HepG2 (cell line): ENCODE data around the gene PITX3. TPM values are rescaled to one million over a fixed set of nuclear protein-coding genes. Genes with fewer than 3 reads are reported as not detected.

ENCODE experiments used
- ATAC-seq: fragments of 200-7000 bp; cut with Tn5 transposase; 3 replicates; pipeline ENCODE4 v1.9.1; 2020; ENCODE audit warnings: mild to moderate bottlenecking, moderate library complexity
- BruUV-seq: library from RNA; stranded (reverse); fragments of 400-500 nt; replicated peaks from 2 replicates; lab custom pipeline; 2021; lab: Mats Ljungman, UMichigan
- CTCF ChIA-PET: fragments of 300-600 bp; formaldehyde crosslinking; extraction: SDS; loops from one replicate; lab custom pipeline; 2021; ENCODE audit warnings: low total read pairs, inconsistent platforms, low intra/inter-chr PET ratio; lab: Yijun Ruan, JAX
- POLR2A ChIA-PET: fragments of 350-600 bp; sonication (Branson Sonifier 250); formaldehyde crosslinking; loops from one replicate; lab custom pipeline; 2020; ENCODE audit warnings: antibody characterized with exemption, inconsistent platforms; lab: Yijun Ruan, JAX
- DNase-seq: peaks from one replicate; pipeline ENCODE4 v3.0.0-alpha.2; 2015; ENCODE audit warnings: low spot score
- FAIRE-seq: peaks from 3 replicates; lab custom pipeline; 2011; peaks lifted over from hg19 to GRCh38; lab: Jason Lieb, UNC
- H2AFZ ChIP-seq: one replicate; pipeline ENCODE4 v1.6.1; 2011; ENCODE audit warnings: low read length, inconsistent platforms
- H3K27ac ChIP-seq: fragments of 300-600 bp; 3 replicates; pipeline ENCODE4 v1.8.0; 2011; ENCODE audit warnings: mixed run types, mild to moderate bottlenecking, mixed read lengths, low read length, inconsistent platforms; ENCODE audit not compliant: insufficient read depth; ENCODE audit errors: extremely low read length
- H3K27me3 ChIP-seq, 2 experiments: fragments of 200-600 bp in 1 of 2; 2 replicates in 1 of 2; 3 replicates in 1 of 2; pipeline versions ENCODE4 v1.6.0 to v1.8.0; 2011; ENCODE audit warnings: low read length in 2 of 2, mild to moderate bottlenecking in 2 of 2, moderate library complexity in 2 of 2, inconsistent platforms in 1 of 2; ENCODE audit not compliant: insufficient read depth in 2 of 2, control insufficient read depth in 1 of 2
- H3K36me3 ChIP-seq, 2 experiments: fragments of 200-600 bp in 1 of 2; replicated peaks in 1 of 2; 2 replicates in 1 of 2; 3 replicates in 1 of 2; pipeline versions ENCODE4 v1.5.1 to v1.8.0; 2011; ENCODE audit warnings: low read length in 2 of 2, inconsistent platforms in 1 of 2; ENCODE audit not compliant: insufficient read depth in 2 of 2, control insufficient read depth in 1 of 2
- H3K4me1 ChIP-seq: 2 replicates; pipeline ENCODE4 v1.5.1; 2012; ENCODE audit warnings: low read length, inconsistent platforms; ENCODE audit not compliant: insufficient read depth
- H3K4me2 ChIP-seq: 2 replicates; pipeline ENCODE4 v1.6.0; 2011; ENCODE audit warnings: low read depth, low read length, inconsistent platforms
- H3K4me3 ChIP-seq, 3 experiments: fragments of 200-600 bp in 1 of 3; sonication (generic), shearing (Covaris generic) in 1 of 3; replicated peaks in 1 of 3; 2 replicates each; pipeline ENCODE4 v1.5.1; 2011 to 2016; ENCODE audit warnings: low read length in 3 of 3, inconsistent platforms in 2 of 3, low read depth in 2 of 3, mild to moderate bottlenecking in 2 of 3, control low read depth in 1 of 3, mixed read lengths in 1 of 3; ENCODE audit not compliant: insufficient read depth in 1 of 3
- H3K79me2 ChIP-seq: one replicate; pipeline ENCODE4 v1.6.1; 2011; ENCODE audit warnings: low read length, inconsistent platforms; ENCODE audit not compliant: insufficient read depth
- H3K9ac ChIP-seq: 2 replicates; pipeline ENCODE4 v1.6.0; 2011; ENCODE audit warnings: mild to moderate bottlenecking, low read depth, low read length, inconsistent platforms; ENCODE audit not compliant: insufficient read depth
- H3K9me3 ChIP-seq: 2 replicates; pipeline ENCODE4 v1.5.1; 2012; ENCODE audit warnings: mild to moderate bottlenecking, low read length
- H4K20me1 ChIP-seq: 2 replicates; pipeline ENCODE4 v1.6.0; 2011; ENCODE audit warnings: inconsistent platforms, mild to moderate bottlenecking, low read length, moderate library complexity; ENCODE audit not compliant: insufficient read depth
- CENPT ChIP-seq: sonication (generic); formaldehyde crosslinking; IDR thresholded peaks from 2 replicates; pipeline ENCODE4 v1.8.0; 2022; ENCODE audit warnings: low read depth, mild to moderate bottlenecking, moderate library complexity, missing genetic modification reagents
- DMTF1 ChIP-seq: sonication (generic); formaldehyde crosslinking; IDR thresholded peaks from 2 replicates; pipeline ENCODE4 v1.4.0; 2020; ENCODE audit warnings: mild to moderate bottlenecking, missing genetic modification reagents
- RFX1 ChIP-seq: fragments of 450-650 bp; IDR thresholded peaks from 2 replicates; pipeline ENCODE4 v1.6.1; 2017
- SNRNP70 ChIP-seq: fragments of 200-400 bp; formaldehyde crosslinking; IDR thresholded peaks from 2 replicates; pipeline ENCODE4 v1.6.1; 2017; ENCODE audit warnings: mild to moderate bottlenecking, low read depth, low read length, moderate library complexity
- SRSF1 ChIP-seq: fragments of 200-400 bp; formaldehyde crosslinking; optimal IDR thresholded peaks from 2 replicates; pipeline ENCODE3; 2017; ENCODE audit warnings: mild to moderate bottlenecking, low read depth, low read length, moderate library complexity
- ZBTB25 ChIP-seq: IDR thresholded peaks from 2 replicates; pipeline ENCODE4 v1.6.1; 2018; ENCODE audit warnings: missing genetic modification reagents
- ZBTB43 ChIP-seq: sonication (generic); formaldehyde crosslinking; conservative IDR thresholded peaks from 2 replicates; pipeline ENCODE4 v1.4.0; 2020; ENCODE audit warnings: missing genetic modification reagents
- ZFX ChIP-seq: sonication (generic); formaldehyde crosslinking; IDR thresholded peaks from 2 replicates; pipeline ENCODE4 v1.4.0; 2020; ENCODE audit warnings: mild to moderate bottlenecking, low read depth, missing genetic modification reagents, moderate library complexity
- ZNF225 ChIP-seq: sonication (generic); formaldehyde crosslinking; IDR thresholded peaks from 2 replicates; pipeline ENCODE4 v1.4.0; 2020; ENCODE audit warnings: mild to moderate bottlenecking, missing genetic modification reagents
- ZNF296 ChIP-seq: sonication (generic); formaldehyde crosslinking; conservative IDR thresholded peaks from 2 replicates; pipeline ENCODE4 v1.5.0; 2020; ENCODE audit warnings: mild to moderate bottlenecking, missing genetic modification reagents
- ZNF530 ChIP-seq: sonication (generic); formaldehyde crosslinking; IDR thresholded peaks from 2 replicates; pipeline ENCODE4 v1.5.0; 2020; ENCODE audit warnings: low read depth, mild to moderate bottlenecking, missing genetic modification reagents
- ZNF614 ChIP-seq: IDR thresholded peaks from 2 replicates; pipeline ENCODE4 v1.6.1; 2018; ENCODE audit warnings: missing biosample characterization, missing genetic modification reagents, inconsistent platforms, borderline replicate concordance
- ZNF674 ChIP-seq: sonication (generic); formaldehyde crosslinking; IDR thresholded peaks from 2 replicates; pipeline ENCODE4 v1.5.0; 2020; ENCODE audit warnings: low read depth, mild to moderate bottlenecking, missing genetic modification reagents
- ZNF83 ChIP-seq: sonication (generic); formaldehyde crosslinking; IDR thresholded peaks from 2 replicates; pipeline ENCODE4 v1.4.0; 2020; ENCODE audit warnings: missing genetic modification reagents, mild to moderate bottlenecking, borderline replicate concordance
- ZNF879 ChIP-seq: sonication (generic); formaldehyde crosslinking; IDR thresholded peaks from 2 replicates; pipeline ENCODE4 v1.8.1; 2023; ENCODE audit warnings: missing genetic modification reagents
- WGBS: methylation state at CpG from one replicate; pipeline ENCODE4 v1.1.6; 2017; ENCODE audit warnings: low lambda C conversion rate; 5-methylcytosine and 5-hydroxymethylcytosine counted together
- in situ Hi-C: cut with HindIII; loops from 2 replicates; pipeline ENCODE4 v1.10.0; 2017; ENCODE audit warnings: low pct_unique_long_range_greater_than_20kb; ENCODE audit not compliant: extremely low pct_ligation_motif_present
- intact Hi-C: fragments of 100-400 bp; cut with micrococcal nuclease; formaldehyde crosslinking; loops from one replicate; pipeline ENCODE4 v1.10.0; 2022; ENCODE audit not compliant: unreplicated experiment
- polyA plus RNA-seq, 8 experiments: library from polyadenylated mRNA; depleted of rRNA in 3 of 8; stranded (reverse) in 7 of 8; unstranded in 1 of 8; fragments of >200 nt; fragmentation: Illumina TruSeq in 4 of 8; extraction: Trizol in 4 of 8; gene quantifications; 2 replicates each; pipeline versions ENCODE4 v1.2.1 to v1.2.3, GENCODE V29; 2011 to 2016; ENCODE audit warnings: low read depth in 4 of 8, missing spikeins in 1 of 8, mixed read lengths in 1 of 8; ENCODE audit not compliant: insufficient read depth in 1 of 8
- total RNA-seq, 5 experiments: library from RNA; depleted of rRNA; stranded (reverse); fragments of >200 nt; fragmentation: Illumina TruSeq; extraction: Trizol; gene quantifications; 2 replicates each; pipeline ENCODE4 v1.2.3, GENCODE V29; 2016; ENCODE audit warnings: low read depth in 1 of 5
- TF ChIP-seq, protein P1 (sequence below): sonication (generic); formaldehyde crosslinking; IDR thresholded peaks from 2 replicates; pipeline ENCODE4 v1.8.1; 2023; ENCODE audit warnings: mild to moderate bottlenecking, missing genetic modification reagents, borderline replicate concordance
- TF ChIP-seq, protein P2 (sequence below): sonication (generic); formaldehyde crosslinking; IDR thresholded peaks from 2 replicates; pipeline ENCODE4 v1.4.0; 2020; ENCODE audit warnings: missing genetic modification reagents, borderline replicate concordance

PITX3 gene
- total and polyA plus RNA-seq, 2 of the 13 experiments (the other 11 are each of a cell fraction or from before 2014, with no cell fraction given): not detected

GRCh38 chr10:102266670-102267069 lies 25.4 kb upstream of the PITX3 start:
- ChIA-PET POLR2A (interaction anchor here (1.0 kb wide), 1 partner anchor 21 kb away, joined by 3 read pairs; the partner anchor contains the start of gene GBF1), CTCF (no interaction called here)
- 94% methylated on average over 3 of the region's 3 CpGs for WGBS
- in situ Hi-C loops: no loop called here
- intact Hi-C loops: no loop called here
- BruUV-seq: no TSS peak
- H3K9ac ChIP-seq: no peak overlapping the region
- no peak overlapping the region for H3K27ac ChIP-seq
- no peak overlapping the region for H2AFZ ChIP-seq
- no peak overlapping the region for H3K4me3 ChIP-seq
- H3K79me2 ChIP-seq: peaks cover 24% of the 10 kb centered on the region
- H4K20me1 ChIP-seq: peaks cover 7% of the 10 kb centered on the region; the same call in 1 of the 2 replicates
- peaks cover 2 to 35% of the 10 kb centered on the region in 2 experiments; a peak in 4 of 5 replicates for H3K36me3 ChIP-seq
- H3K4me2 ChIP-seq: no peak overlapping the region
- no peaks in the 10 kb centered on the region for H3K27me3 ChIP-seq
- peaks cover 16% of the 10 kb centered on the region for H3K4me1 ChIP-seq
- DNase-seq (no peak), FAIRE-seq (no peak), ATAC-seq (no peak)
- no peaks in the 10 kb centered on the region for H3K9me3 ChIP-seq
- TF ChIP-seq CENPT (CRISPR knock-in tag): no peak
- no peak for TF ChIP-seq ZNF225 (CRISPR knock-in tag)
- no peak for TF ChIP-seq SNRNP70
- TF ChIP-seq, protein P1, sequence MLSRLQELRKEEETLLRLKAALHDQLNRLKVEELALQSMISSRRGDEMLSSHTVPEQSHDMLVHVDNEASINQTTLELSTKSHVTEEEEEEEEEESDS (CRISPR knock-in tag): no peak
- no peak for TF ChIP-seq ZFX (CRISPR knock-in tag)
- TF ChIP-seq RFX1: no peak
- no peak for TF ChIP-seq ZNF530
- TF ChIP-seq ZNF674 (CRISPR knock-in tag): no peak
- no peak for TF ChIP-seq ZBTB43 (CRISPR knock-in tag)
- TF ChIP-seq, protein P2, sequence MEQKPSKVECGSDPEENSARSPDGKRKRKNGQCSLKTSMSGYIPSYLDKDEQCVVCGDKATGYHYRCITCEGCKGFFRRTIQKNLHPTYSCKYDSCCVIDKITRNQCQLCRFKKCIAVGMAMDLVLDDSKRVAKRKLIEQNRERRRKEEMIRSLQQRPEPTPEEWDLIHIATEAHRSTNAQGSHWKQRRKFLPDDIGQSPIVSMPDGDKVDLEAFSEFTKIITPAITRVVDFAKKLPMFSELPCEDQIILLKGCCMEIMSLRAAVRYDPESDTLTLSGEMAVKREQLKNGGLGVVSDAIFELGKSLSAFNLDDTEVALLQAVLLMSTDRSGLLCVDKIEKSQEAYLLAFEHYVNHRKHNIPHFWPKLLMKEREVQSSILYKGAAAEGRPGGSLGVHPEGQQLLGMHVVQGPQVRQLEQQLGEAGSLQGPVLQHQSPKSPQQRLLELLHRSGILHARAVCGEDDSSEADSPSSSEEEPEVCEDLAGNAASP (CRISPR knock-in tag): no peak
- no peak for TF ChIP-seq ZNF296 (CRISPR knock-in tag)
- no peak for TF ChIP-seq DMTF1 (CRISPR knock-in tag)
- TF ChIP-seq ZNF614 (CRISPR knock-in tag): no peak
- TF ChIP-seq ZNF83: no peak
- TF ChIP-seq SRSF1: no peak
- TF ChIP-seq ZBTB25 (CRISPR knock-in tag): no peak
- TF ChIP-seq ZNF879 (CRISPR knock-in tag): no peak
